ENCODE data around the gene ZNF217. TPM values are rescaled to one million over a fixed set of nuclear protein-coding genes. Genes with fewer than 3 reads are reported as not detected.
A peak's percentile ranks its signal among the peaks of the same experiment; 100 is the strongest.
"Not testable (repeated sequence)": the region's sequence is repeated elsewhere in the genome, so short reads cannot be mapped to it uniquely, and the experiment has no call there.

ZNF217 gene
- total RNA-seq, 6 experiments from 2014 or later, result 11.3 to 27.1 (median 15.8) TPM

- Histone ChIP-seq H3K9me3 (no peaks in the 10 kb centered on the region), H3K4me3 (no peak overlapping the region), H3K4me1 (peaks cover 0 to under 1% (median 0%) of the 10 kb centered on the region in 4 donors), H3K36me3 (no peaks in the 10 kb centered on the region), H3K27me3 (no peaks in the 10 kb centered on the region), H3K27ac (no peak overlapping the region)
- ATAC-seq (no peak), DNase-seq (no peak)
- TF ChIP-seq POLR2A (IDR thresholded peaks at IDR 0.05), result no peak
- no peak for TF ChIP-seq CTCF (IDR thresholded peaks at IDR 0.05)
- intact Hi-C loops (cut with DNase I), result no loop called here
Measured at GRCh38 chr20:53613748-53614147, 20.1 kb upstream of the ZNF217 start.

GRCh38 chr20:53612289-53612688, 18.6 kb upstream of the ZNF217 start:
- H3K36me3 ChIP-seq; H3K4me1 ChIP-seq; H3K9me3 ChIP-seq; H3K27ac ChIP-seq; H3K4me3 ChIP-seq; H3K27me3 ChIP-seq; intact Hi-C loops (cut with DNase I); ATAC-seq: not testable (repeated sequence)
- WGBS (ENCODE audit: insufficient coverage, low coverage, low lambda C conversion rate, missing lambda C conversion rate), result 94% methylated on average over 6 of the region's 8 CpGs
- peak in 1 of 3 donors; percentile 21 for DNase-seq

GRCh38 chr20:53611449-53611894, 17.8 kb upstream of the ZNF217 start:
- Histone ChIP-seq H3K4me3 (no peak overlapping the region), H3K27ac (peak overlapping the region in 1 of 3 donors; percentile 6), H3K9me3 (no peaks in the 10 kb centered on the region), H3K36me3 (no peaks in the 10 kb centered on the region), H3K27me3 (no peaks in the 10 kb centered on the region), H3K4me1 (peaks cover 0 to 2% (median under 1%) of the 10 kb centered on the region in 4 donors)
- WGBS (ENCODE audit: insufficient coverage, low coverage, low lambda C conversion rate, missing lambda C conversion rate), result 61% methylated on average over 8 of the region's 8 CpGs
- intact Hi-C loops (cut with DNase I), result no loop called here
- TF ChIP-seq CTCF (IDR thresholded peaks at IDR 0.05) (no peak), POLR2A (IDR thresholded peaks at IDR 0.05) (no peak)
- ATAC-seq, result peak; percentile 50 to 72 (median 61)
- peak in 1 of 3 donors; percentile 44 for DNase-seq

- peak; percentile 45 to 62 (median 48) for ATAC-seq
- Histone ChIP-seq H3K36me3 (no peaks in the 10 kb centered on the region), H3K4me1 (peaks cover 0 to 6% (median under 1%) of the 10 kb centered on the region in 4 donors), H3K27ac (peak overlapping the region; percentile 25 to 61 (median 47)), H3K27me3 (no peaks in the 10 kb centered on the region), H3K4me3 (peak overlapping the region in 1 of 3 donors; percentile 0), H3K9me3 (no peaks in the 10 kb centered on the region)
- intact Hi-C loops (cut with DNase I), result no loop called here
- WGBS (ENCODE audit: insufficient coverage, low coverage, low lambda C conversion rate, missing lambda C conversion rate), result 48% methylated on average over 15 of the region's 15 CpGs
- peak in 2 of 3 donors; percentile 51 to 64 for DNase-seq
- TF ChIP-seq CTCF (IDR thresholded peaks at IDR 0.05), result no peak
- TF ChIP-seq POLR2A (IDR thresholded peaks at IDR 0.05), result no peak
Measured at GRCh38 chr20:53609491-53610445, 16.1 kb upstream of the ZNF217 start.

All from right lobe of liver (tissue), 6 donors.